ENCODE data around the gene ZSCAN9.

- no peak for TF ChIP-seq CTCF (conservative IDR thresholded peaks at IDR 0.05 in 1 of 2, IDR thresholded peaks at IDR 0.05 in 1 of 2; ENCODE audit: extremely low read depth in 1 of 2, insufficient read depth in 1 of 2, low read depth in 1 of 2, low read length in 2 of 2)
- no peak for TF ChIP-seq EZH2 (IDR thresholded peaks at IDR 0.05; ENCODE audit: borderline replicate concordance, low read length)
Measured at GRCh38 chr6:28266563-28266961, 41.5 kb downstream of the ZSCAN9 start.
